Kidney (tissue), 22 donors: ENCODE measurements around the gene PPP1R1A. TPM values are rescaled to one million over a fixed set of nuclear protein-coding genes. Genes with fewer than 3 reads are reported as not detected.

Source experiments
- DNase-seq, 5 donors: peaks; one replicate each; pipeline ENCODE4 v3.0.0-alpha.2; 2013 to 2020
- FAIRE-seq: peaks from 2 replicates; lab custom pipeline; 2012; peaks lifted over from hg19 to GRCh38; lab: Jason Lieb, UNC
- H3K27ac ChIP-seq, 2 donors: one replicate each; pipeline ENCODE4 v1.7.0; 2013; ENCODE audit warnings: low read depth in 2 of 2, low read length in 2 of 2, inconsistent platforms in 1 of 2
- H3K27me3 ChIP-seq: one replicate; pipeline ENCODE4 v1.7.1; 2013; ENCODE audit warnings: low read length, inconsistent platforms; ENCODE audit not compliant: control insufficient read depth, insufficient read depth
- H3K36me3 ChIP-seq, 3 donors: one replicate each; pipeline versions ENCODE4 v1.7.0 to v1.7.1; 2013; ENCODE audit warnings: low read length in 3 of 3, control low read depth in 1 of 3, inconsistent platforms in 1 of 3; ENCODE audit not compliant: insufficient read depth in 3 of 3, control insufficient read depth in 2 of 3
- H3K4me1 ChIP-seq, 3 donors: one replicate each; pipeline versions ENCODE4 v1.7.0 to v1.7.1; 2013; ENCODE audit warnings: low read length in 3 of 3, inconsistent platforms in 1 of 3, low read depth in 1 of 3; ENCODE audit not compliant: control insufficient read depth in 2 of 3, insufficient read depth in 2 of 3
- H3K4me3 ChIP-seq, 3 donors: one replicate each; pipeline versions ENCODE4 v1.7.0 to v1.8.1; 2013; ENCODE audit warnings: low read length in 3 of 3, control low read depth in 1 of 3, inconsistent platforms in 1 of 3
- H3K9ac ChIP-seq, 3 donors: one replicate each; pipeline versions ENCODE4 v1.7.0 to v1.7.1; 2013; ENCODE audit warnings: low read length in 3 of 3, control low read depth in 1 of 3, inconsistent platforms in 1 of 3
- H3K9me3 ChIP-seq, 3 donors: one replicate each; pipeline versions ENCODE4 v1.7.0 to v1.7.1; 2013; ENCODE audit warnings: low read length in 3 of 3, control low read depth in 1 of 3, inconsistent platforms in 1 of 3; ENCODE audit not compliant: control insufficient read depth in 2 of 3, insufficient read depth in 1 of 3
- CTCF ChIP-seq: IDR thresholded peaks from 3 replicates; pipeline ENCODE4 v1.5.1; 2012; ENCODE audit warnings: mild to moderate bottlenecking, moderate library complexity, borderline replicate concordance; ENCODE audit not compliant: insufficient read depth; ENCODE audit errors: extremely low read depth
- intact Hi-C: fragments of 100-400 bp; cut with DNase I; formaldehyde crosslinking; loops from one replicate; pipeline ENCODE4 v1.11.1; 2022
- long read RNA-seq, 10 donors: library from polyadenylated mRNA in 1 of 10; unstranded in 1 of 10; transcript quantifications; one replicate each; pipeline ENCODE4 v2.0.0 and lab custom pipeline, GENCODE V29; 2021 to 2026
- polyA plus RNA-seq: library from polyadenylated mRNA; stranded (reverse); fragments of 350-450 nt; fragmentation: Illumina TruSeq; extraction: RNeasy Lipid Tissue Mini Kit (QIAGEN cat#74804); gene quantifications from one replicate; pipeline ENCODE4 v1.2.3, GENCODE V29; 2014; ENCODE audit warnings: low read depth, low replicate concordance; ENCODE audit not compliant: insufficient read depth
- total RNA-seq: library from RNA; stranded (reverse); fragmentation: NEBNext Ultra II Directional; extraction: Animal tissue kit (Norgen Biotek cat#: 25700); gene quantifications from one replicate; pipeline ENCODE4 v1.2.1, GENCODE V29; 2021
- donor health status: control.
- donor health status: control.
- donor health status: control.
- donor health status: control.
- donor health status: control.
- donor health status: DM: yes; HTN: yes; CAD: no.
- donor health status: Normal renal cell carcinoma (clear cell type).

PPP1R1A gene
- 128 TPM for total RNA-seq
- 217 TPM for polyA plus RNA-seq
- long read RNA-seq, donor 1, transcript PPP1R1A-201 (7 exons, 1,826 nt) = major isoform, 17 of 22 reads
- long read RNA-seq, donor 1, partial matches to known transcripts = 5 of 22 reads
- long read RNA-seq, donor 1, other reads (novel, unspliced or antisense) = 0 of 22 reads
- long read RNA-seq, donor 2, transcript PPP1R1A-201 (7 exons, 1,826 nt) = major isoform, 34 of 34 reads
- long read RNA-seq, donor 2, partial matches to known transcripts = 0 of 34 reads
- long read RNA-seq, donor 2, other reads (novel, unspliced or antisense) = 0 of 34 reads
- long read RNA-seq, donor 3, transcript PPP1R1A-201 (7 exons, 1,826 nt) = major isoform, 33 of 46 reads
- long read RNA-seq, donor 3, partial matches to known transcripts = 5 of 46 reads
- long read RNA-seq, donor 3, other reads (novel, unspliced or antisense) = 7 of 46 reads
- long read RNA-seq, donor 4, transcript PPP1R1A-201 (7 exons, 1,826 nt) = major isoform, 27 of 27 reads
- long read RNA-seq, donor 4, partial matches to known transcripts = 0 of 27 reads
- long read RNA-seq, donor 4, other reads (novel, unspliced or antisense) = 0 of 27 reads
- long read RNA-seq, donor 5, partial matches to known transcripts = 0 of 2 reads
- long read RNA-seq, donor 5, other reads (novel, unspliced or antisense) = 0 of 2 reads
- long read RNA-seq, donor 6, transcript PPP1R1A-201 (7 exons, 1,826 nt) = major isoform, 16 of 16 reads
- long read RNA-seq, donor 6, partial matches to known transcripts = 0 of 16 reads
- long read RNA-seq, donor 6, other reads (novel, unspliced or antisense) = 0 of 16 reads
- long read RNA-seq, donor 7, transcript PPP1R1A-201 (7 exons, 1,826 nt) = major isoform, 135 of 166 reads
- long read RNA-seq, donor 7, partial matches to known transcripts = 10 of 166 reads
- long read RNA-seq, donor 7, other reads (novel, unspliced or antisense) = 20 of 166 reads
- long read RNA-seq, donor 8, transcript PPP1R1A-201 (7 exons, 1,826 nt) = major isoform, 26 of 26 reads
- long read RNA-seq, donor 8, partial matches to known transcripts = 0 of 26 reads
- long read RNA-seq, donor 8, other reads (novel, unspliced or antisense) = 0 of 26 reads
- long read RNA-seq, donor 9, transcript PPP1R1A-201 (7 exons, 1,826 nt) = major isoform, 9 of 9 reads
- long read RNA-seq, donor 9, partial matches to known transcripts = 0 of 9 reads
- long read RNA-seq, donor 9, other reads (novel, unspliced or antisense) = 0 of 9 reads
- long read RNA-seq, donor 10, transcript PPP1R1A-201 (7 exons, 1,826 nt) = major isoform, 20 of 27 reads
- long read RNA-seq, donor 10, partial matches to known transcripts = 7 of 27 reads
- long read RNA-seq, donor 10, other reads (novel, unspliced or antisense) = 0 of 27 reads

- H3K4me3 ChIP-seq = peak within 1 kb of the TSS; percentile 20 to 69 (median 55)
- peak in 4 of 5 donors; percentile 61 to 81 (median 70) for DNase-seq
- H3K27ac ChIP-seq = peak within 1 kb of the TSS; percentile 42 to 76
- H3K4me1 ChIP-seq = peaks cover 0 to 7% (median 4%) of the 10 kb centered on the region in 3 donors
- no peak for TF ChIP-seq CTCF
- FAIRE-seq = no peak
- no peaks in the 10 kb centered on the region for H3K9me3 ChIP-seq
- intact Hi-C loops = loop anchor here (10.0 kb wide), 1 partner anchor 377 kb away; no protein-coding TSS in a partner anchor
- peak within 1 kb of the TSS in 2 of 3 donors; percentile 43 to 77 for H3K9ac ChIP-seq
- H3K27me3 ChIP-seq = no peaks in the 10 kb centered on the region
- H3K36me3 ChIP-seq = no peaks in the 10 kb centered on the region
Observed at GRCh38 chr12:54588110-54588889, at the start of gene PPP1R1A. TSS of gene PPP1R1A (minus strand) at chr12:54588659. CDS start at chr12:54588488, 171 bp downstream.

GRCh38 chr12:54634795-54635194 is 46.3 kb upstream of the PPP1R1A start, which contains the start of gene LACRT:
TSS of gene LACRT (minus strand) at chr12:54634895. CDS start at chr12:54634841, 54 bp downstream.
- Histone ChIP-seq H3K36me3 (no peaks in the 10 kb centered on the region), H3K27me3 (no peaks in the 10 kb centered on the region), H3K9me3 (no peaks in the 10 kb centered on the region), H3K27ac (no peak within 1 kb of the TSS), H3K4me1 (no peaks in the 10 kb centered on the region), H3K4me3 (no peak within 1 kb of the TSS), H3K9ac (no peak within 1 kb of the TSS)
- intact Hi-C loops = no loop called here
- FAIRE-seq (no peak), DNase-seq (no peak)
- no peak for TF ChIP-seq CTCF
